SK-N-SH (cell line): ENCODE measurements around the gene STYXL2. TPM values are rescaled to one million over a fixed set of nuclear protein-coding genes. Genes with fewer than 3 reads are reported as not detected.

Experiments
- CTCF ChIA-PET: fragments of 300-600, 350-600 bp; formaldehyde crosslinking; extraction: SDS; loops from one replicate; lab custom pipeline; 2021; lab: Yijun Ruan, JAX
- POLR2A ChIA-PET: fragments of 350-600 bp; sonication (Branson Sonifier 250); formaldehyde crosslinking; extraction: SDS; loops from one replicate; lab custom pipeline; 2020; ENCODE audit warnings: antibody characterized with exemption, inconsistent platforms; lab: Yijun Ruan, JAX
- DNase-seq: peaks from one replicate; pipeline ENCODE4 v3.0.0; 2012
- H2AFZ ChIP-seq: fragments of 200-600 bp; sonication (generic); 2 replicates; pipeline ENCODE4 v1.8.1; 2016; ENCODE audit warnings: antibody characterized with exemption, mild to moderate bottlenecking, low read depth
- H3F3A ChIP-seq: fragments of 200-600 bp; sonication (generic); replicated peaks from 2 replicates; pipeline ENCODE3; 2016; ENCODE audit warnings: antibody characterized with exemption, mild to moderate bottlenecking; ENCODE audit not compliant: insufficient read depth
- H3K27ac ChIP-seq, 2 experiments: fragments of 200-500 bp in 1 of 2; fragments of 200-600 bp in 1 of 2; sonication (Bioruptor generic) in 1 of 2; sonication (generic), shearing (Covaris generic) in 1 of 2; 2 replicates each; pipeline versions ENCODE4 v1.5.1 to v1.6.1; 2014 to 2016; ENCODE audit warnings: low read depth in 2 of 2, inconsistent platforms in 1 of 2, low read length in 1 of 2, mild to moderate bottlenecking in 1 of 2, mixed read lengths in 1 of 2
- H3K27me3 ChIP-seq: fragments of 200-600 bp; sonication (generic), shearing (Covaris generic); 2 replicates; pipeline ENCODE4 v1.6.1; 2016; ENCODE audit warnings: mixed run types; ENCODE audit not compliant: insufficient read depth
- H3K36me3 ChIP-seq, 2 experiments: fragments of 200-500 bp in 1 of 2; fragments of 200-600 bp in 1 of 2; sonication (Bioruptor generic) in 1 of 2; sonication (generic) in 1 of 2; replicated peaks in 1 of 2; 2 replicates each; pipeline versions ENCODE3 to v1.5.1; 2014 to 2016; ENCODE audit warnings: low read length in 1 of 2, mild to moderate bottlenecking in 1 of 2; ENCODE audit not compliant: insufficient read depth in 2 of 2, control insufficient read depth in 1 of 2
- H3K4me1 ChIP-seq, 2 experiments: fragments of 200-500 bp in 1 of 2; fragments of 200-600 bp in 1 of 2; sonication (Bioruptor generic) in 1 of 2; sonication (generic), shearing (Covaris generic) in 1 of 2; 2 replicates each; pipeline versions ENCODE4 v1.5.1 to v1.6.1; 2014 to 2016; ENCODE audit warnings: low read depth in 1 of 2, low read length in 1 of 2, mixed run types in 1 of 2; ENCODE audit not compliant: insufficient read depth in 2 of 2, control insufficient read depth in 1 of 2
- H3K4me2 ChIP-seq: fragments of 200-600 bp; sonication (generic), shearing (Covaris generic); 2 replicates; pipeline ENCODE4 v1.6.1; 2017; ENCODE audit warnings: mixed run types
- H3K4me3 ChIP-seq, 2 experiments: fragments of 200-500 bp in 1 of 2; fragments of 200-600 bp in 1 of 2; sonication (Bioruptor generic) in 1 of 2; sonication (generic), shearing (Covaris generic) in 1 of 2; 2 replicates each; pipeline versions ENCODE4 v1.5.1 to v1.8.1; 2014 to 2016; ENCODE audit warnings: low read depth in 2 of 2, inconsistent platforms in 1 of 2, low read length in 1 of 2, mild to moderate bottlenecking in 1 of 2, mixed read lengths in 1 of 2, moderate library complexity in 1 of 2
- H3K79me2 ChIP-seq: fragments of 200-600 bp; sonication (generic); 2 replicates; pipeline ENCODE4 v1.8.1; 2017; ENCODE audit warnings: mild to moderate bottlenecking; ENCODE audit not compliant: insufficient read depth
- H3K9ac ChIP-seq: fragments of 200-600 bp; sonication (generic); 2 replicates; pipeline ENCODE4 v1.6.1; 2017; ENCODE audit warnings: mixed run types
- H3K9me2 ChIP-seq: fragments of 200-600 bp; sonication (generic); 2 replicates; pipeline ENCODE4 v1.6.1; 2017; ENCODE audit warnings: mixed run types
- H3K9me3 ChIP-seq: fragments of 200-600 bp; sonication (generic); 2 replicates; pipeline ENCODE4 v1.6.1; 2017; ENCODE audit warnings: mixed run types, mild to moderate bottlenecking, moderate library complexity
- H4K20me1 ChIP-seq: fragments of 200-600 bp; sonication (generic); 2 replicates; pipeline ENCODE4 v1.6.1; 2017; ENCODE audit warnings: mild to moderate bottlenecking, mixed run types; ENCODE audit not compliant: insufficient read depth
- CHD2 ChIP-seq: fragments of 150-350 bp; IDR thresholded peaks from 2 replicates; pipeline ENCODE4 v1.6.1; 2018; ENCODE audit warnings: low read length; ENCODE audit not compliant: partially characterized antibody
- ELF1 ChIP-seq: IDR thresholded peaks from 2 replicates; pipeline ENCODE4 v1.4.0; 2012
- FOXM1 ChIP-seq: IDR thresholded peaks from 2 replicates; pipeline ENCODE4 v1.4.0; 2012; ENCODE audit warnings: low read depth, mild to moderate bottlenecking
- JUND ChIP-seq: IDR thresholded peaks from 2 replicates; pipeline ENCODE4 v1.4.0; 2012
- MEF2A ChIP-seq: IDR thresholded peaks from 2 replicates; pipeline ENCODE4 v1.4.0; 2012; ENCODE audit warnings: low read depth, borderline replicate concordance
- MXI1 ChIP-seq: IDR thresholded peaks from 2 replicates; pipeline ENCODE4 v1.6.1; 2012; ENCODE audit warnings: mild to moderate bottlenecking, low read depth, low read length, improper control_type of control experiment
- NRF1 ChIP-seq: IDR thresholded peaks from 2 replicates; pipeline ENCODE4 v1.6.1; 2012; ENCODE audit warnings: low read depth, mild to moderate bottlenecking, low read length
- RAD21 ChIP-seq: IDR thresholded peaks from 2 replicates; pipeline ENCODE4 v1.6.1; 2012; ENCODE audit warnings: mild to moderate bottlenecking, low read length
- RCOR1 ChIP-seq: fragments of 150-350 bp; IDR thresholded peaks from 2 replicates; pipeline ENCODE4 v1.6.1; 2017; ENCODE audit warnings: antibody characterized with exemption, low read length
- RFX5 ChIP-seq: IDR thresholded peaks from 2 replicates; pipeline ENCODE4 v1.6.1; 2012; ENCODE audit warnings: mild to moderate bottlenecking, improper control_type of control experiment, low read length
- RXRA ChIP-seq: IDR thresholded peaks from 2 replicates; pipeline ENCODE4 v1.4.0; 2012; ENCODE audit warnings: low read depth, mild to moderate bottlenecking, borderline replicate concordance
- SIN3A ChIP-seq: IDR thresholded peaks from 2 replicates; pipeline ENCODE4 v1.6.1; 2012; ENCODE audit warnings: low read depth, mild to moderate bottlenecking, low read length, moderate library complexity, borderline replicate concordance
- TCF12 ChIP-seq: IDR thresholded peaks from 2 replicates; pipeline ENCODE4 v1.4.0; 2012
- TEAD4 ChIP-seq: IDR thresholded peaks from 2 replicates; pipeline ENCODE4 v1.4.0; 2012; ENCODE audit warnings: mild to moderate bottlenecking, borderline replicate concordance; ENCODE audit not compliant: insufficient read depth
- WGBS: methylation state at CpG from one replicate; pipeline ENCODE4 v1.1.6; 2017; ENCODE audit warnings: low lambda C conversion rate; 5-methylcytosine and 5-hydroxymethylcytosine counted together
- polyA plus RNA-seq, 3 experiments: library from polyadenylated mRNA; depleted of rRNA; stranded (reverse); fragments of >200 nt; gene quantifications; 2 replicates each; pipeline ENCODE4 v1.2.3, GENCODE V29; 2012
- TF ChIP-seq, protein P1 (sequence below): IDR thresholded peaks from 2 replicates; pipeline ENCODE4 v1.6.1; 2012; ENCODE audit warnings: mild to moderate bottlenecking, low read depth, low read length, moderate library complexity
- TF ChIP-seq, protein P2 (sequence below): IDR thresholded peaks from 2 replicates; pipeline ENCODE4 v1.4.0; 2012; ENCODE audit warnings: low read depth, borderline replicate concordance
- TF ChIP-seq, protein P3 (sequence below): fragments of 200-600 bp; sonication (generic); IDR thresholded peaks from 2 replicates; pipeline ENCODE4 v1.6.1; 2017; ENCODE audit warnings: antibody characterized with exemption, mild to moderate bottlenecking, moderate library complexity
- TF ChIP-seq, protein P4 (sequence below): IDR thresholded peaks from 2 replicates; pipeline ENCODE4 v1.4.0; 2012; ENCODE audit warnings: low read depth
- TF ChIP-seq, protein P5 (sequence below): fragments of 150-350 bp; IDR thresholded peaks from 2 replicates; pipeline ENCODE4 v1.6.1; 2017; ENCODE audit warnings: antibody characterized with exemption, low read length, low read depth, borderline replicate concordance

Gene STYXL2
- polyA plus RNA-seq, 1 of the 3 experiments (the other 2 are of a cell fraction), result not detected

DNA sequence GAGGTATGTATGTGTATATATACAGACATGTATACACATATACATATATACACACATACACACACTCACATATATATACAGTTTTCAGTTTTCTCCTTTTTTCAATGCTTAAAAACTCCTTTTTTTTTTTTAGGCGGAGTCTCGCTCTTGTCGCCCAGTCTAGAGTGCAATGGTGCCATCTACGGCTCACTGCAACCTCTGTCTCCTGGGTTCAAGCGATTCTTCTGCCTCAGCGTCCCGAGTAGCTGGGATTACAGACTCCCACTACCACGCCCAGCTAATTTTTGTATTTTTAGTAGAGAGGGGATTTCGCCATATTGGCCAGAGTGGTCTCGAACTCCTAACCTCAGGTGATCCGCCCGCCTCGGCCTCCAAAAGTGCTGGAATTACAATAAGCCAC is 27.0 kb downstream of the STYXL2 start:
- peak overlapping the region; percentile 78 for H3K4me2 ChIP-seq
- H3K9me2 ChIP-seq, result no peaks in the 10 kb centered on the region
- H2AFZ ChIP-seq, result peak overlapping the region; percentile 65; the same call in 1 of the 2 replicates
- peak overlapping the region; percentile 39 to 49; a peak in 3 of 4 replicates for H3K4me3 ChIP-seq
- no peaks in the 10 kb centered on the region for H3K9me3 ChIP-seq
- H3K9ac ChIP-seq, result no peak overlapping the region
- POLR2A ChIA-PET, result no interaction called here
- DNase-seq, result no peak
- H3K79me2 ChIP-seq, result no peaks in the 10 kb centered on the region
- no peaks in the 10 kb centered on the region for H4K20me1 ChIP-seq
- CTCF ChIA-PET, result no interaction called here
- peaks cover 0 to 7% of the 10 kb centered on the region in 2 experiments; a peak in 2 of 4 replicates for H3K4me1 ChIP-seq
- 22% methylated on average over 13 of the region's 13 CpGs for WGBS
- TF ChIP-seq CHD2 (no peak), SIN3A (no peak), TCF12 (no peak), FOXM1 (no peak), RXRA (no peak), ELF1 (no peak), JUND (no peak), MXI1 (no peak), NRF1 (no peak), RFX5 (no peak), MEF2A (no peak), RCOR1 (no peak), TEAD4 (no peak), RAD21 (no peak)
- TF ChIP-seq, protein P1, sequence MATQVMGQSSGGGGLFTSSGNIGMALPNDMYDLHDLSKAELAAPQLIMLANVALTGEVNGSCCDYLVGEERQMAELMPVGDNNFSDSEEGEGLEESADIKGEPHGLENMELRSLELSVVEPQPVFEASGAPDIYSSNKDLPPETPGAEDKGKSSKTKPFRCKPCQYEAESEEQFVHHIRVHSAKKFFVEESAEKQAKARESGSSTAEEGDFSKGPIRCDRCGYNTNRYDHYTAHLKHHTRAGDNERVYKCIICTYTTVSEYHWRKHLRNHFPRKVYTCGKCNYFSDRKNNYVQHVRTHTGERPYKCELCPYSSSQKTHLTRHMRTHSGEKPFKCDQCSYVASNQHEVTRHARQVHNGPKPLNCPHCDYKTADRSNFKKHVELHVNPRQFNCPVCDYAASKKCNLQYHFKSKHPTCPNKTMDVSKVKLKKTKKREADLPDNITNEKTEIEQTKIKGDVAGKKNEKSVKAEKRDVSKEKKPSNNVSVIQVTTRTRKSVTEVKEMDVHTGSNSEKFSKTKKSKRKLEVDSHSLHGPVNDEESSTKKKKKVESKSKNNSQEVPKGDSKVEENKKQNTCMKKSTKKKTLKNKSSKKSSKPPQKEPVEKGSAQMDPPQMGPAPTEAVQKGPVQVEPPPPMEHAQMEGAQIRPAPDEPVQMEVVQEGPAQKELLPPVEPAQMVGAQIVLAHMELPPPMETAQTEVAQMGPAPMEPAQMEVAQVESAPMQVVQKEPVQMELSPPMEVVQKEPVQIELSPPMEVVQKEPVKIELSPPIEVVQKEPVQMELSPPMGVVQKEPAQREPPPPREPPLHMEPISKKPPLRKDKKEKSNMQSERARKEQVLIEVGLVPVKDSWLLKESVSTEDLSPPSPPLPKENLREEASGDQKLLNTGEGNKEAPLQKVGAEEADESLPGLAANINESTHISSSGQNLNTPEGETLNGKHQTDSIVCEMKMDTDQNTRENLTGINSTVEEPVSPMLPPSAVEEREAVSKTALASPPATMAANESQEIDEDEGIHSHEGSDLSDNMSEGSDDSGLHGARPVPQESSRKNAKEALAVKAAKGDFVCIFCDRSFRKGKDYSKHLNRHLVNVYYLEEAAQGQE, result no peak
- TF ChIP-seq, protein P2, sequence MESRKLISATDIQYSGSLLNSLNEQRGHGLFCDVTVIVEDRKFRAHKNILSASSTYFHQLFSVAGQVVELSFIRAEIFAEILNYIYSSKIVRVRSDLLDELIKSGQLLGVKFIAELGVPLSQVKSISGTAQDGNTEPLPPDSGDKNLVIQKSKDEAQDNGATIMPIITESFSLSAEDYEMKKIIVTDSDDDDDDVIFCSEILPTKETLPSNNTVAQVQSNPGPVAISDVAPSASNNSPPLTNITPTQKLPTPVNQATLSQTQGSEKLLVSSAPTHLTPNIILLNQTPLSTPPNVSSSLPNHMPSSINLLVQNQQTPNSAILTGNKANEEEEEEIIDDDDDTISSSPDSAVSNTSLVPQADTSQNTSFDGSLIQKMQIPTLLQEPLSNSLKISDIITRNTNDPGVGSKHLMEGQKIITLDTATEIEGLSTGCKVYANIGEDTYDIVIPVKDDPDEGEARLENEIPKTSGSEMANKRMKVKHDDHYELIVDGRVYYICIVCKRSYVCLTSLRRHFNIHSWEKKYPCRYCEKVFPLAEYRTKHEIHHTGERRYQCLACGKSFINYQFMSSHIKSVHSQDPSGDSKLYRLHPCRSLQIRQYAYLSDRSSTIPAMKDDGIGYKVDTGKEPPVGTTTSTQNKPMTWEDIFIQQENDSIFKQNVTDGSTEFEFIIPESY, result no peak
- TF ChIP-seq, protein P3, sequence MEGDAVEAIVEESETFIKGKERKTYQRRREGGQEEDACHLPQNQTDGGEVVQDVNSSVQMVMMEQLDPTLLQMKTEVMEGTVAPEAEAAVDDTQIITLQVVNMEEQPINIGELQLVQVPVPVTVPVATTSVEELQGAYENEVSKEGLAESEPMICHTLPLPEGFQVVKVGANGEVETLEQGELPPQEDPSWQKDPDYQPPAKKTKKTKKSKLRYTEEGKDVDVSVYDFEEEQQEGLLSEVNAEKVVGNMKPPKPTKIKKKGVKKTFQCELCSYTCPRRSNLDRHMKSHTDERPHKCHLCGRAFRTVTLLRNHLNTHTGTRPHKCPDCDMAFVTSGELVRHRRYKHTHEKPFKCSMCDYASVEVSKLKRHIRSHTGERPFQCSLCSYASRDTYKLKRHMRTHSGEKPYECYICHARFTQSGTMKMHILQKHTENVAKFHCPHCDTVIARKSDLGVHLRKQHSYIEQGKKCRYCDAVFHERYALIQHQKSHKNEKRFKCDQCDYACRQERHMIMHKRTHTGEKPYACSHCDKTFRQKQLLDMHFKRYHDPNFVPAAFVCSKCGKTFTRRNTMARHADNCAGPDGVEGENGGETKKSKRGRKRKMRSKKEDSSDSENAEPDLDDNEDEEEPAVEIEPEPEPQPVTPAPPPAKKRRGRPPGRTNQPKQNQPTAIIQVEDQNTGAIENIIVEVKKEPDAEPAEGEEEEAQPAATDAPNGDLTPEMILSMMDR, result no peak
- TF ChIP-seq, protein P4, sequence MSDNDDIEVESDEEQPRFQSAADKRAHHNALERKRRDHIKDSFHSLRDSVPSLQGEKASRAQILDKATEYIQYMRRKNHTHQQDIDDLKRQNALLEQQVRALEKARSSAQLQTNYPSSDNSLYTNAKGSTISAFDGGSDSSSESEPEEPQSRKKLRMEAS, result no peak
- TF ChIP-seq, protein P5, sequence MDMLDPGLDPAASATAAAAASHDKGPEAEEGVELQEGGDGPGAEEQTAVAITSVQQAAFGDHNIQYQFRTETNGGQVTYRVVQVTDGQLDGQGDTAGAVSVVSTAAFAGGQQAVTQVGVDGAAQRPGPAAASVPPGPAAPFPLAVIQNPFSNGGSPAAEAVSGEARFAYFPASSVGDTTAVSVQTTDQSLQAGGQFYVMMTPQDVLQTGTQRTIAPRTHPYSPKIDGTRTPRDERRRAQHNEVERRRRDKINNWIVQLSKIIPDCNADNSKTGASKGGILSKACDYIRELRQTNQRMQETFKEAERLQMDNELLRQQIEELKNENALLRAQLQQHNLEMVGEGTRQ, result no peak
- H3F3A ChIP-seq, result no peaks in the 10 kb centered on the region
- H3K36me3 ChIP-seq, result no peaks in the 10 kb centered on the region
- H3K27ac ChIP-seq, result no peak overlapping the region
- peaks cover 5% of the 10 kb centered on the region; the same call in 1 of the 2 replicates for H3K27me3 ChIP-seq
